Neural cell (in vitro differentiated cells): Measurements from ENCODE around the gene FUT7. TPM values are rescaled to one million over a fixed set of nuclear protein-coding genes. Genes with fewer than 3 reads are reported as not detected.

Experiments
- H2AFZ ChIP-seq: fragments of 200-600, 300-800 bp; sonication (generic), shearing (Covaris generic); 2 replicates; pipeline ENCODE4 v1.6.0; 2014; ENCODE audit warnings: low read depth, mild to moderate bottlenecking, antibody characterized with exemption, low read length, moderate library complexity
- H3F3A ChIP-seq: fragments of 200-600 bp; shearing (Covaris generic); 2 replicates; pipeline ENCODE4 v1.6.1; 2016; ENCODE audit warnings: mild to moderate bottlenecking, moderate library complexity, mixed read lengths, antibody characterized with exemption, low read length; ENCODE audit not compliant: insufficient read depth, poor library complexity, severe bottlenecking
- H3K27ac ChIP-seq: fragments of 200-600, 300-800 bp; sonication (generic), shearing (Covaris generic); 2 replicates; pipeline ENCODE4 v1.5.1; 2014; ENCODE audit warnings: mild to moderate bottlenecking, low read length, moderate library complexity
- H3K27me3 ChIP-seq: fragments of 300-800, 200-600 bp; sonication (generic), shearing (Covaris generic); 2 replicates; pipeline ENCODE4 v1.6.0; 2014; ENCODE audit warnings: mild to moderate bottlenecking, low read depth, low read length, moderate library complexity; ENCODE audit not compliant: insufficient read depth
- H3K36me3 ChIP-seq: fragments of 300-800, 200-600 bp; sonication (generic), shearing (Covaris generic); 2 replicates; pipeline ENCODE4 v1.5.1; 2014; ENCODE audit warnings: mild to moderate bottlenecking, antibody characterized with exemption, low read length, moderate library complexity; ENCODE audit not compliant: insufficient read depth
- H3K4me2 ChIP-seq: fragments of 300-800, 200-600 bp; sonication (generic), shearing (Covaris generic); 2 replicates; pipeline ENCODE4 v1.6.0; 2014; ENCODE audit warnings: mild to moderate bottlenecking, low read length
- H3K4me3 ChIP-seq: fragments of 300-800, 200-600 bp; sonication (generic), shearing (Covaris generic); 2 replicates; pipeline ENCODE4 v1.5.1; 2014; ENCODE audit warnings: mild to moderate bottlenecking, low read length, moderate library complexity
- H3K79me2 ChIP-seq: fragments of 200-600 bp; shearing (Covaris generic); replicated peaks from 2 replicates; pipeline ENCODE4 v1.6.0; 2014; ENCODE audit warnings: mild to moderate bottlenecking, low read length, moderate library complexity; ENCODE audit not compliant: insufficient read depth
- H3K9ac ChIP-seq: fragments of 300-800, 200-600 bp; sonication (generic), shearing (Covaris generic); 2 replicates; pipeline ENCODE4 v1.6.1; 2016; ENCODE audit warnings: mild to moderate bottlenecking, low read length, mixed read lengths
- H3K9me2 ChIP-seq: fragments of 200-600 bp; shearing (Covaris generic); 2 replicates; pipeline ENCODE4 v1.6.1; 2016; ENCODE audit warnings: mild to moderate bottlenecking, low read length, mixed read lengths; ENCODE audit not compliant: insufficient read depth
- H3K9me3 ChIP-seq: fragments of 200-600, 300-800 bp; sonication (generic), shearing (Covaris generic); 2 replicates; pipeline ENCODE4 v1.6.1; 2016; ENCODE audit warnings: mild to moderate bottlenecking, mixed run types, low read length, moderate library complexity, mixed read lengths
- H4K20me1 ChIP-seq: fragments of 200-600 bp; shearing (Covaris generic); 2 replicates; pipeline ENCODE4 v1.6.1; 2016; ENCODE audit warnings: mild to moderate bottlenecking, mixed run types; ENCODE audit not compliant: insufficient read depth
- CTCF ChIP-seq: fragments of 450-650 bp; IDR thresholded peaks from 2 replicates; pipeline ENCODE4 v1.5.1; 2014; ENCODE audit warnings: antibody characterized with exemption, mild to moderate bottlenecking, moderate library complexity; ENCODE audit not compliant: poor library complexity, severe bottlenecking
- EP300 ChIP-seq: fragments of 450-650 bp; conservative IDR thresholded peaks from 2 replicates; pipeline ENCODE4 v1.6.1; 2014; ENCODE audit warnings: antibody characterized with exemption, mild to moderate bottlenecking, moderate library complexity; ENCODE audit not compliant: poor library complexity, severe bottlenecking
- EZH2 ChIP-seq: fragments of 200-600, 300-800 bp; shearing (Covaris generic), sonication (generic); IDR thresholded peaks from 2 replicates; pipeline ENCODE4 v1.6.1; 2014; ENCODE audit warnings: antibody characterized with exemption, low read length, borderline replicate concordance, mild to moderate bottlenecking; ENCODE audit not compliant: insufficient read depth, poor library complexity, severe bottlenecking
- MXI1 ChIP-seq: fragments of 450-650 bp; conservative IDR thresholded peaks from 2 replicates; pipeline ENCODE4 v1.6.1; 2014; ENCODE audit warnings: antibody characterized with exemption, mild to moderate bottlenecking; ENCODE audit not compliant: poor library complexity, severe bottlenecking
- POLR2AphosphoS5 ChIP-seq: IDR thresholded peaks from 2 replicates; pipeline ENCODE4 v1.6.1; 2012
- RAD21 ChIP-seq: fragments of 450-650 bp; conservative IDR thresholded peaks from 2 replicates; pipeline ENCODE4 v1.6.1; 2014; ENCODE audit warnings: antibody characterized with exemption, mild to moderate bottlenecking, moderate library complexity
- SMC3 ChIP-seq: fragments of 450-650 bp; conservative IDR thresholded peaks from 2 replicates; pipeline ENCODE4 v1.6.1; 2014; ENCODE audit warnings: antibody characterized with exemption, mild to moderate bottlenecking, moderate library complexity; ENCODE audit not compliant: poor library complexity
- TAF1 ChIP-seq: IDR thresholded peaks from 2 replicates; pipeline ENCODE4 v1.6.1; 2012; ENCODE audit warnings: low read depth
- polyA plus RNA-seq: library from polyadenylated mRNA; depleted of rRNA; stranded (reverse); fragments of >200 nt; gene quantifications from 2 replicates; pipeline ENCODE4 v1.2.3, GENCODE V29; 2014
- TF ChIP-seq, protein P1 (sequence below): IDR thresholded peaks from 2 replicates; pipeline ENCODE4 v1.6.1; 2012; ENCODE audit warnings: borderline replicate concordance

The FUT7 gene
- polyA plus RNA-seq, 1 donor from 2014 or later = 0.69 TPM

GRCh38 chr9:137009217-137009616 is 22.7 kb downstream of the FUT7 start:
- Histone ChIP-seq H2AFZ (no peak overlapping the region), H4K20me1 (no peaks in the 10 kb centered on the region), H3K9ac (no peak overlapping the region), H3K36me3 (no peaks in the 10 kb centered on the region), H3K9me3 (no peaks in the 10 kb centered on the region), H3K27me3 (no peaks in the 10 kb centered on the region), H3K4me2 (no peak overlapping the region), H3F3A (no peaks in the 10 kb centered on the region), H3K79me2 (no peaks in the 10 kb centered on the region), H3K9me2 (no peaks in the 10 kb centered on the region), H3K4me3 (no peak overlapping the region), H3K27ac (no peak overlapping the region)
- TF ChIP-seq CTCF (no peak), EP300 (no peak), MXI1 (no peak), EZH2 (no peak), RAD21 (no peak), TAF1 (no peak)

DNA sequence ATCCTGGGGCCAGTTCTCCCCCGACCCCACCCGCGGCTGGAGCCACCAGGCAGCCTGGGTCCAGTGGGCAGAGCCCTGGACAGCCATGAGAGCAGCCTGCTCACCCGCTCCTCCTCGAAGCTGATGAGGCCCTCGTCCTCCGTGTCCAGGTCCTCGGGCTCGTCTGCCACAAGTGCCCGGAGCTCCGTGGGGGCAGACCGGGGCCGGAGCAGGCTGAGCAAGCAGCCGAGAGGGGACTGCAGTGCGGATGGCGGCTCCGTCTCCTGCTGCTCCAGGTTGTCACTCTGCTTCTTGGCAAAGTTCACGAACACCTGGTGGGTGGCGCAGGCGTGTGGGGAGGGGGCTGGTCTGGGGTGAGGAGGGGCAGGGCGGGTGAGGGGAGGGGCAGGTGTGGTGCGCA is 23.6 kb downstream of the FUT7 start:
- no peaks in the 10 kb centered on the region for H4K20me1 ChIP-seq
- H3K27ac ChIP-seq = no peak overlapping the region
- no peaks in the 10 kb centered on the region for H3K79me2 ChIP-seq
- no peak overlapping the region for H3K4me2 ChIP-seq
- no peak overlapping the region for H2AFZ ChIP-seq
- no peaks in the 10 kb centered on the region for H3K9me2 ChIP-seq
- H3K9me3 ChIP-seq = no peaks in the 10 kb centered on the region
- H3K36me3 ChIP-seq = no peaks in the 10 kb centered on the region
- no peak for TF ChIP-seq MXI1
- no peak for TF ChIP-seq EZH2
- TF ChIP-seq EP300 = no peak
- TF ChIP-seq CTCF = no peak
- TF ChIP-seq SMC3 = no peak
- TF ChIP-seq TAF1 = no peak
- no peak for TF ChIP-seq RAD21
- TF ChIP-seq, protein P1, sequence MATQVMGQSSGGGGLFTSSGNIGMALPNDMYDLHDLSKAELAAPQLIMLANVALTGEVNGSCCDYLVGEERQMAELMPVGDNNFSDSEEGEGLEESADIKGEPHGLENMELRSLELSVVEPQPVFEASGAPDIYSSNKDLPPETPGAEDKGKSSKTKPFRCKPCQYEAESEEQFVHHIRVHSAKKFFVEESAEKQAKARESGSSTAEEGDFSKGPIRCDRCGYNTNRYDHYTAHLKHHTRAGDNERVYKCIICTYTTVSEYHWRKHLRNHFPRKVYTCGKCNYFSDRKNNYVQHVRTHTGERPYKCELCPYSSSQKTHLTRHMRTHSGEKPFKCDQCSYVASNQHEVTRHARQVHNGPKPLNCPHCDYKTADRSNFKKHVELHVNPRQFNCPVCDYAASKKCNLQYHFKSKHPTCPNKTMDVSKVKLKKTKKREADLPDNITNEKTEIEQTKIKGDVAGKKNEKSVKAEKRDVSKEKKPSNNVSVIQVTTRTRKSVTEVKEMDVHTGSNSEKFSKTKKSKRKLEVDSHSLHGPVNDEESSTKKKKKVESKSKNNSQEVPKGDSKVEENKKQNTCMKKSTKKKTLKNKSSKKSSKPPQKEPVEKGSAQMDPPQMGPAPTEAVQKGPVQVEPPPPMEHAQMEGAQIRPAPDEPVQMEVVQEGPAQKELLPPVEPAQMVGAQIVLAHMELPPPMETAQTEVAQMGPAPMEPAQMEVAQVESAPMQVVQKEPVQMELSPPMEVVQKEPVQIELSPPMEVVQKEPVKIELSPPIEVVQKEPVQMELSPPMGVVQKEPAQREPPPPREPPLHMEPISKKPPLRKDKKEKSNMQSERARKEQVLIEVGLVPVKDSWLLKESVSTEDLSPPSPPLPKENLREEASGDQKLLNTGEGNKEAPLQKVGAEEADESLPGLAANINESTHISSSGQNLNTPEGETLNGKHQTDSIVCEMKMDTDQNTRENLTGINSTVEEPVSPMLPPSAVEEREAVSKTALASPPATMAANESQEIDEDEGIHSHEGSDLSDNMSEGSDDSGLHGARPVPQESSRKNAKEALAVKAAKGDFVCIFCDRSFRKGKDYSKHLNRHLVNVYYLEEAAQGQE = no peak
- TF ChIP-seq POLR2AphosphoS5 = no peak
- no peak overlapping the region for H3K9ac ChIP-seq
- no peaks in the 10 kb centered on the region for H3K27me3 ChIP-seq
- no peak overlapping the region for H3K4me3 ChIP-seq
- H3F3A ChIP-seq = no peaks in the 10 kb centered on the region
